ENCODE results near the gene MUS81. TPM values are rescaled to one million over a fixed set of nuclear protein-coding genes. Genes with fewer than 3 reads are reported as not detected.

The MUS81 gene
- total RNA-seq, 3 donors from 2014 or later (not counting 1 experiment from before 2014, with no cell fraction given) = 71.6 to 93.4 (median 73.6) TPM

- H3K27ac Mint-ChIP-seq = peak overlapping the region; percentile 51 to 69
- peak; percentile 100 for TF ChIP-seq CTCF (IDR thresholded peaks at IDR 0.05)
- H3K36me3 Mint-ChIP-seq = no peaks in the 10 kb centered on the region
- no peaks in the 10 kb centered on the region for H3K9me3 Mint-ChIP-seq
- ATAC-seq (peak; percentile 98 to 100 (median 98)), DNase-seq (peak; percentile 96 to 98)
- H3K4me1 Mint-ChIP-seq = peaks cover 14% of the 10 kb centered on the region in 2 donors
- H3K9me3 ChIP-seq (ENCODE audit: control insufficient read depth, insufficient read depth, low read length) = no peaks in the 10 kb centered on the region
- H3K4me3 ChIP-seq (ENCODE audit: low read length) = peak overlapping the region; percentile 33
- H3K4me3 Mint-ChIP-seq = peak overlapping the region; percentile 93
- no peaks in the 10 kb centered on the region for H3K27me3 Mint-ChIP-seq (ENCODE audit: low read depth in 2 of 2)
- WGBS (ENCODE audit: insufficient coverage) = 7% methylated on average over 74 of the region's 74 CpGs
- peaks cover 14% of the 10 kb centered on the region for H3K4me1 ChIP-seq (ENCODE audit: control insufficient read depth, insufficient read depth, low read length)
- no peaks in the 10 kb centered on the region for H3K27me3 ChIP-seq (ENCODE audit: control insufficient read depth, insufficient read depth, low read length)
- peak overlapping the region; percentile 52 for H3K27ac ChIP-seq (ENCODE audit: low read length)
- H3K36me3 ChIP-seq (ENCODE audit: control insufficient read depth, insufficient read depth, low read length) = no peaks in the 10 kb centered on the region
- intact Hi-C loops (cut with micrococcal nuclease) = loop anchor here (1.0 to 5.0 kb wide), 5 partner anchors 37 to 191 kb away; partner anchors contain the start of gene AP5B1
These were observed 42.2 kb upstream of the MUS81 start for GRCh38 chr11:65817835-65818680.

GRCh38 chr11:65821107-65821506 is 39.1 kb upstream of the MUS81 start:
- intact Hi-C loops (cut with micrococcal nuclease) = no loop called here
- Histone ChIP-seq H3K27ac (ENCODE audit: low read length) (no peak overlapping the region), H3K36me3 (ENCODE audit: control insufficient read depth, insufficient read depth, low read length) (no peaks in the 10 kb centered on the region), H3K4me1 (ENCODE audit: control insufficient read depth, insufficient read depth, low read length) (peaks cover 14% of the 10 kb centered on the region), H3K4me3 (ENCODE audit: low read length) (no peak overlapping the region), H3K27me3 (ENCODE audit: control insufficient read depth, insufficient read depth, low read length) (no peaks in the 10 kb centered on the region), H3K9me3 (ENCODE audit: control insufficient read depth, insufficient read depth, low read length) (no peaks in the 10 kb centered on the region)
- TF ChIP-seq CTCF (IDR thresholded peaks at IDR 0.05) = no peak
- H3K9me3 Mint-ChIP-seq = no peaks in the 10 kb centered on the region
- H3K36me3 Mint-ChIP-seq = no peaks in the 10 kb centered on the region
- WGBS (ENCODE audit: insufficient coverage) = 85% methylated on average over 8 of the region's 8 CpGs
- ATAC-seq (no peak), DNase-seq (no peak)
- no peak overlapping the region for H3K4me3 Mint-ChIP-seq
- H3K4me1 Mint-ChIP-seq = peaks cover 14% of the 10 kb centered on the region in 2 donors
- no peak overlapping the region for H3K27ac Mint-ChIP-seq
- H3K27me3 Mint-ChIP-seq (ENCODE audit: low read depth in 2 of 2) = no peaks in the 10 kb centered on the region

GRCh38 chr11:65822776-65823528 is 37.3 kb upstream of the MUS81 start:
- H3K4me3 Mint-ChIP-seq = no peak overlapping the region
- H3K36me3 ChIP-seq (ENCODE audit: control insufficient read depth, insufficient read depth, low read length) = no peaks in the 10 kb centered on the region
- no peaks in the 10 kb centered on the region for H3K27me3 ChIP-seq (ENCODE audit: control insufficient read depth, insufficient read depth, low read length)
- H3K27me3 Mint-ChIP-seq (ENCODE audit: low read depth in 2 of 2) = no peaks in the 10 kb centered on the region
- no peak for ATAC-seq
- H3K9me3 Mint-ChIP-seq = no peaks in the 10 kb centered on the region
- no peaks in the 10 kb centered on the region for H3K36me3 Mint-ChIP-seq
- peaks cover 4% of the 10 kb centered on the region for H3K4me1 ChIP-seq (ENCODE audit: control insufficient read depth, insufficient read depth, low read length)
- DNase-seq = no peak
- H3K4me3 ChIP-seq (ENCODE audit: low read length) = no peak overlapping the region
- H3K4me1 Mint-ChIP-seq = no peaks in the 10 kb centered on the region
- no peak overlapping the region for H3K27ac ChIP-seq (ENCODE audit: low read length)
- no peak for TF ChIP-seq CTCF (IDR thresholded peaks at IDR 0.05)
- no peaks in the 10 kb centered on the region for H3K9me3 ChIP-seq (ENCODE audit: control insufficient read depth, insufficient read depth, low read length)
- H3K27ac Mint-ChIP-seq = no peak overlapping the region
- intact Hi-C loops (cut with micrococcal nuclease) = no loop called here
- WGBS (ENCODE audit: insufficient coverage) = 81% methylated on average over 14 of the region's 15 CpGs
